Left lung (tissue), 10 donors: ENCODE measurements around the gene NGRN. TPM values are rescaled to one million over a fixed set of nuclear protein-coding genes. Genes with fewer than 3 reads are reported as not detected.
A peak's percentile ranks its signal among the peaks of the same experiment; 100 is the strongest.

ENCODE experiments used
- ATAC-seq: fragments of 200-7000 bp; cut with Tn5 transposase; one replicate; pipeline ENCODE4 v1.9.1; 2020; ENCODE audit warnings: moderate library complexity
- DNase-seq, 4 donors: peaks; one replicate each; pipeline ENCODE4 v3.0.0-alpha.2; 2013 to 2020
- H3K27ac ChIP-seq, 2 donors: fragments of 200-600 bp; sonication (generic) in 1 of 2; one replicate each; pipeline versions ENCODE4 v1.5.0 to v1.8.0; 2020 to 2021
- H3K27me3 ChIP-seq, 2 donors: fragments of 200-600 bp; sonication (generic) in 1 of 2; one replicate each; pipeline versions ENCODE4 v1.5.0 to v1.8.0; 2020 to 2021
- H3K36me3 ChIP-seq, 2 donors: fragments of 200-600 bp; sonication (generic) in 1 of 2; one replicate each; pipeline versions ENCODE4 v1.5.0 to v1.8.0; 2020 to 2021
- H3K4me1 ChIP-seq, 2 donors: fragments of 200-600 bp; one replicate each; pipeline ENCODE4 v1.8.0; 2021
- H3K4me3 ChIP-seq, 2 donors: fragments of 200-600 bp; sonication (generic) in 1 of 2; one replicate each; pipeline versions ENCODE4 v1.5.0 to v1.8.0; 2020 to 2021; ENCODE audit warnings: mild to moderate bottlenecking in 1 of 2
- H3K9me3 ChIP-seq, 2 donors: fragments of 200-600 bp; sonication (generic) in 1 of 2; one replicate each; pipeline versions ENCODE4 v1.5.0 to v1.8.0; 2020 to 2021
- intact Hi-C, 2 donors: fragments of 100-400 bp; cut with DNase I; formaldehyde crosslinking; loops; one replicate each; pipeline versions ENCODE4 v1.11.2 to v1.14.2; 2022
- polyA plus RNA-seq, 6 donors: library from polyadenylated mRNA; unstranded; fragments of 120-200 nt; gene quantifications; one replicate each; pipeline ENCODE4 v1.2.1, GENCODE V29; 2013; ENCODE audit not compliant: insufficient read length in 6 of 6
- total RNA-seq, 2 donors: library from RNA; stranded (reverse); fragmentation: NEBNext Ultra II Directional; extraction: Animal tissue kit (Norgen Biotek cat#: 25700); gene quantifications; one replicate each; pipeline ENCODE4 v1.2.1, GENCODE V29; 2021
- TF ChIP-seq, protein P1 (sequence below), 2 donors: fragments of 200-600 bp; sonication (generic) in 1 of 2; IDR thresholded peaks; one replicate each; pipeline versions ENCODE4 v1.5.0 to v1.8.0; 2021; ENCODE audit warnings: antibody characterized with exemption in 2 of 2
- donor health status: DM: no; HTN: yes; CAD: no.
- donor health status: DM: no; HTN: no; CAD: no.

NGRN gene
- total and polyA plus RNA-seq, 8 donors, result 73.1 to 121 (median 109) TPM

DNA sequence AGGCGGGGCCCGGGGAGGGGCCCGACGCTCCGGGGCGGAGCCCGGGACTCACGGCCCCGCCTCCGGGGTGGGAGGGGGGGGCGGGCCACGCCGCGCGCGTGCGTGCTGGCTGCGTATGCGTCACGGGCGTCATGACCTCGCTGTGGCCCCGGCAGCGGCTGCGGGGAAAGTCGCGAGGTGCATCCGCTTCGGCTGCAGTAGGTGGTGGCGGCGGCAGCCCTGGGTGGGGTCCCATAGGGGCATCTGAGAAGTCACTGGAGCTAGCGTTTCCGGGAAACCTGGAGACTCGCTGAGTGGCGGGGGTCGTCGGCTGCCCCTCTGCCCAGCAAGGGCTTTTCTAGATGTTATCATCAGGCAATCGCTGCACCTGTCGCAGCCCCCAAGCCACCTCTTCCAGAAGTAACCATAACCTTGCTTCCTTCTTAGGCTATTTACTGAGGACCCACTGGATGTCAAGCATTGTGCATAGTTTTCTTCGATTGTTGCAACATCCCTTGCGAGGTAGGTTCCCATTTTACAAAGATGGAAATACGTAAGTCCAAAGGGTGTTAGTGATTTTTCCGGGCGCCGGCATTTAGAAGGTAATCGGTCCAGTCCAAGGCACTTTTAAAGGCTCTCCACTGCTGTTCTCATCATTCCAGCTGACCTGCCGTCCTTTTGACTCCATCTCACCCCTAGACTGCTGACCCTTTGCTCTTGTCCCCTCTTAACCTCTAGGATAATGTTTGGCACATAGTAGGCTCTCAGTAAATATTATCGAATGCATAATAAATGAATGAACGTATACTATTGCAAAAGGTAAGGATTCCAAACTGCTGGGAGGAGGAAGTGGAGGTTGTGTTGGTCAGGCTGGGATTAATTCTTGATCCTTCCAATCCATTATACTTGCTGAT lies 31.1 kb upstream of the NGRN start, which contains the start of gene GDPGP1:
GDPGP1 (plus strand) TSS at position 114 of the 893 bp plus-strand sequence. CDS start 6,700 bp downstream, outside the sequence.
- H3K27me3 ChIP-seq, result no peaks in the 10 kb centered on the region
- DNase-seq, result no peak
- peaks cover 14 to 40% of the 10 kb centered on the region in 2 donors for H3K4me1 ChIP-seq
- peak within 1 kb of the TSS; percentile 89 to 93 for H3K27ac ChIP-seq
- peaks cover 0 to 37% of the 10 kb centered on the region in 2 donors for H3K36me3 ChIP-seq
- no peak for ATAC-seq
- peak within 1 kb of the TSS; percentile 66 to 94 for H3K4me3 ChIP-seq
- TF ChIP-seq, protein P1, sequence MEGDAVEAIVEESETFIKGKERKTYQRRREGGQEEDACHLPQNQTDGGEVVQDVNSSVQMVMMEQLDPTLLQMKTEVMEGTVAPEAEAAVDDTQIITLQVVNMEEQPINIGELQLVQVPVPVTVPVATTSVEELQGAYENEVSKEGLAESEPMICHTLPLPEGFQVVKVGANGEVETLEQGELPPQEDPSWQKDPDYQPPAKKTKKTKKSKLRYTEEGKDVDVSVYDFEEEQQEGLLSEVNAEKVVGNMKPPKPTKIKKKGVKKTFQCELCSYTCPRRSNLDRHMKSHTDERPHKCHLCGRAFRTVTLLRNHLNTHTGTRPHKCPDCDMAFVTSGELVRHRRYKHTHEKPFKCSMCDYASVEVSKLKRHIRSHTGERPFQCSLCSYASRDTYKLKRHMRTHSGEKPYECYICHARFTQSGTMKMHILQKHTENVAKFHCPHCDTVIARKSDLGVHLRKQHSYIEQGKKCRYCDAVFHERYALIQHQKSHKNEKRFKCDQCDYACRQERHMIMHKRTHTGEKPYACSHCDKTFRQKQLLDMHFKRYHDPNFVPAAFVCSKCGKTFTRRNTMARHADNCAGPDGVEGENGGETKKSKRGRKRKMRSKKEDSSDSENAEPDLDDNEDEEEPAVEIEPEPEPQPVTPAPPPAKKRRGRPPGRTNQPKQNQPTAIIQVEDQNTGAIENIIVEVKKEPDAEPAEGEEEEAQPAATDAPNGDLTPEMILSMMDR (IDR thresholded peaks at IDR 0.05), result no peak
- no peaks in the 10 kb centered on the region for H3K9me3 ChIP-seq
- intact Hi-C loops, result no loop called here

- Histone ChIP-seq H3K36me3 (peaks cover 0 to 35% of the 10 kb centered on the region in 2 donors), H3K4me1 (peaks cover 0 to 7% of the 10 kb centered on the region in 2 donors), H3K27me3 (no peaks in the 10 kb centered on the region), H3K4me3 (no peak overlapping the region), H3K9me3 (no peaks in the 10 kb centered on the region), H3K27ac (no peak overlapping the region)
- TF ChIP-seq, protein P1 (IDR thresholded peaks at IDR 0.05), result no peak
- ATAC-seq, result no peak
- intact Hi-C loops, result no loop called here
- no peak for DNase-seq
Measured at GRCh38 chr15:90239371-90239770, 26.1 kb upstream of the NGRN start.

- no peaks in the 10 kb centered on the region for H3K4me1 ChIP-seq
- H3K9me3 ChIP-seq, result no peaks in the 10 kb centered on the region
- H3K4me3 ChIP-seq, result no peak overlapping the region
- ATAC-seq (no peak), DNase-seq (no peak)
- intact Hi-C loops, result no loop called here
- H3K27me3 ChIP-seq, result no peaks in the 10 kb centered on the region
- H3K27ac ChIP-seq, result no peak overlapping the region
- peaks cover 0 to 35% of the 10 kb centered on the region in 2 donors for H3K36me3 ChIP-seq
- TF ChIP-seq, protein P1 (IDR thresholded peaks at IDR 0.05), result no peak
Measured at GRCh38 chr15:90240856-90241255, 24.6 kb upstream of the NGRN start.

DNA sequence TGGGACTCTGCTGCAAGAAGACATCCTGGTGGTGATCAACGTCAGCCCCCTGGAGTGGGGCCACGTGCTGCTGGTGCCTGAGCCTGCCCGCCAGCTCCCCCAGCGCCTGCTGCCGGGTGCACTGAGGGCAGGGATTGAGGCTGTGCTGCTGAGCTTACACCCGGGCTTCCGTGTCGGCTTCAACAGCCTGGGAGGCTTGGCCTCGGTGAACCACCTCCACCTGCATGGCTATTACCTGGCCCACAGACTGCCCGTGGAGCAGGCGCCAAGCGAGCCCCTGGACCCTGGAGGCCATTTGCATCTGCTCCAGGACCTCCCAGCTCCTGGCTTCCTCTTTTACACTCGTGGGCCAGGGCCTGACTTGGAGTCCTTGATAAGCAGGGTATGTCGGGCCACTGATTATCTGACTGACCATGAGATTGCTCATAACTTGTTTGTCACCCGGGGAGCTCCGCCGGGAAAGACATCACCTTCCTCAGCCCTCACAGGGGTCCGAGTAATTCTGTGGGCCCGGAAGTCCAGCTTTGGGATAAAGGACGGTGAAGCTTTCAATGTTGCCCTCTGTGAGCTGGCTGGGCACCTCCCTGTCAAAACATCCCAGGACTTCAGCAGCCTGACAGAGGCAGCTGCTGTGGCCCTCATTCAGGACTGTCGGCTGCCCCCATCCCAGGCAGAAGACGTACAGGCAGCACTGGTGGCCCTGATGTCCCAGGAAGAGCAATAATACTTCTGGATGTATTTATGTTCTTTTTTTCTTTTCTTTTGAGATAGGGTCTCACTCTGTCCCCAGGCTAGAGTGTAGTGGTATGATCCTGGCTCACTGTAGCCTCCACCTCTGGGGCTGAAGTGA lies 23.9 kb upstream of the NGRN start:
- Histone ChIP-seq H3K4me1 (no peaks in the 10 kb centered on the region), H3K27ac (no peak overlapping the region), H3K4me3 (no peak overlapping the region), H3K27me3 (no peaks in the 10 kb centered on the region), H3K36me3 (peaks cover 0 to 35% of the 10 kb centered on the region in 2 donors), H3K9me3 (no peaks in the 10 kb centered on the region)
- ATAC-seq, result no peak
- intact Hi-C loops, result no loop called here
- TF ChIP-seq, protein P1 (IDR thresholded peaks at IDR 0.05), result no peak
- no peak for DNase-seq
